GM19035 (cell line): ENCODE results near the gene SRSF8.

ENCODE experiments used
- ATAC-seq: cut with Tn5 transposase; IDR thresholded peaks from one replicate; pipeline ENCODE4 v1.9.1; 2021; ENCODE audit not compliant: unreplicated experiment

The SRSF8 gene

DNA sequence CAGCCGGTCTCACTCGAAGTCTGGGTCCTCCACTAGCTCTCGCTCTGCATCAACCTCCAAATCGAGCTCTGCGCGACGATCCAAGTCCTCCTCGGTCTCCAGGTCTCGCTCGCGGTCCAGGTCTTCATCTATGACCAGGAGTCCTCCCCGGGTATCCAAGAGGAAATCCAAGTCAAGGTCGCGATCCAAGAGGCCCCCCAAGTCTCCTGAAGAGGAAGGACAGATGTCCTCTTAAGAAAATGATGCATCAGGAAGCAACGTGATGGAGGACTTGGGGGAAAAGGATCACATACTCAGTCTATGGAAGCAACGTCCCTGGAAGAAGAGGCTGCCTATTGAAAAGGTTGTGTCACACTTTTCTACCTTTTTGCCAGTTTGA lies 1.1 kb downstream of the SRSF8 start:
- no peak for ATAC-seq

DNA sequence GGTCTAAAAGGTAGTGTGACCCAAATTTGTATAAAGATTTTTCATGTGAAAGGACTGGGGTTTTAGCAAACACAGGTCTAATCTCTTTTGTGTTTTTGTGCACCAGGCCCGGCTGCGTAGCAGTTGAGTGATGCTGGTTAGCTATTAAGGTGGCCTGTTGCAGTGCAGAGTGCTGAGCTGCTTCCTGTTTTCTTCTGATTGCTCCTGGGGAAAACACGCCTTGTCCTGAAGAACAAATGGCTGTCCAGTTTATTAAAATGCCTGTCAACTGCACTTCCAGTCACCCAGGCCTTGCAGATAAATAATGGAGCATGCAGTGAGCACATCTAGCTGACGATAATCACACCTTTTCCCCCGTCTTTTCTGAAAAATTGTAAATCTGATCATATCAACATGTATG lies 1.8 kb downstream of the SRSF8 start:
- ATAC-seq, result peak; percentile 65

DNA sequence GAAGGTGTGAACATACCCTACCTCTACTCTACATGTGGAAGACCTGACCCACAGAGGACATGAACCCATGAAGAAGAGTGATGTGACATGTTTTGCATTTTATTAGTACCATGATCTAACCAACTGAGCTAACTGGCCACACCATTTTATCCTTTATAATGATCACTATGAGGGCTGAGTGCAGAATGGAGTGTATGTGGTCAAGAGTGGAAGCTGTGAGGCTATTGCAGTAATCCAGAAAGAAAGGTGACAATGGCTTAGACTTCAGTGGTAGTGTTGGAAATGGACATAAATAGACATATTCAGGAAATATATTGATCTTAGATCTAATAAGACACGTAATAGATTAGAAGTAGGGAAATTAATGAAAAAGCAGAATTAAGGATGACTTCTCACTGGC lies 3.8 kb downstream of the SRSF8 start:
- ATAC-seq, result no peak

DNA sequence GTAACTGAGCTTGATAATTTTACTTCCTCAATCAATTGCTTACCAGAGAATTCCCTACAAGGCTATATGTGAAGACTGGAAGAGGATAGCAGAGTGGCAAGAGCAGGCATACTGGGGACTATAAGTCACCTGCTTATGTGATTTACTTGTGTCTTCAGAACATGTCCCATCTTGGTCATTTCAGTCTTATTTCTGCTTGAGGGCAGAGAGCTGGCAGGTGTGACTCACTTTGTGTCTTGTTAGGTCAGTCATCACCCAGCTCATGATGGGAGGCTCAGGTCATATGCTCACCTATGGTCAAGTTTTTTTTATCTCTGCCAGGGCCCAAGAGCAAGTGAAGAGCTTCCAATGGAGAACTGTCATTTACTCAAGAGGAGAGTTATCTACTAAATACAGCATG lies 6.2 kb downstream of the SRSF8 start:
- no peak for ATAC-seq

DNA sequence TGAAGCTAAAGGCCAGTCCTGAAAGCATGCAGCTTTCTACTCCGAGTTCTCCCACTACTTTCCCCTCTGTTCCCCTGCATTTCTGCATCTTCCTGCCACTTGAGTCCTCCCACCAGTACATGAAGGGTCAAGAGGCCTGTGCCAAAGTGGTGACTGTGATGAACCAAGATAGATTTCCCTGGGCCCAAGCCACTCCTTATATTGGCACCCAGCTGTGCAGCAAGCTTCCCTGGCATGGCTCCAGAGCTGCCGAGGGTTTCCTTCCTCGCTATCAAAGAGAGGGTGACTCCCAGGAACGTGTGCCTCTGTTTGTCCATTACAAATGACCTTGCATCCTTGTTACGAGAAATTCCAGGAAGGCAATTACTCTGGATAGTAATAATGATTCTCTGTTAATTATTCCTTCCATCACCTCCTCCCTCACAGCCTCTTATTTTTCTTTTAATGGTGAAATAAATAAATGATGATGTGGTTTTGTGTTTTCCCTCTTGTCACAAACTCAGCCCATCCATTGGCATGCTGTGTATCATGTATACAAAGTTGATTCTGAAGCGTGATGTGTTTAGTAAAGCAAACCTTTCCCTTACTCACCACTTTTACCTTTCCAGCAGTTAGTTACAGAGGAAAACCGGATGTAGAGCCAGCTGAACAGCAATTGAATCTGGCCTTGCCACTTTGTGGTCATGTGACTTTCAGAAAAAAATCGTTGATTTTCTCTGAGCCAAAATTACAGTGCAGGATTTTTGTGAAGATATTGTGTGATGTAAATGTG lies 8.3 kb downstream of the SRSF8 start:
- no peak for ATAC-seq

DNA sequence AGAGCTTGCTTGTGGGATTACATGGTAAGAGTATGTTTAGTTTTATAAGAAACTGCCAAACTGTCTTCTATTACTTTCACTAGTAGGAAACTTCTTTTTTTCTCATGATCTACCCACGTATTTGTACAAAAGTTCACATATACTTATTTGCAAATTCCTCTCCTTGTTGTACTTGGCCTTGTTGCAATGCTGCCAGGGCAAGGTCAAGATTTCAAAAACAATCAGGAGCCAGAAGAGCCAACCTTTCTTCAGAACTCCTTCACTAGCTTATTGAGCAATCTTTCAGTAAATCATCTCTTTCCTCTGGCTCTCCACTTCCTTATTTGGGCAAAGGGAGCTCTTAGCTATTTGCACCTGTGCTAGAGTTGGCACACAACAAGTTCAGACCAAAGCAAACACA lies 9.7 kb downstream of the SRSF8 start:
- no peak for ATAC-seq

DNA sequence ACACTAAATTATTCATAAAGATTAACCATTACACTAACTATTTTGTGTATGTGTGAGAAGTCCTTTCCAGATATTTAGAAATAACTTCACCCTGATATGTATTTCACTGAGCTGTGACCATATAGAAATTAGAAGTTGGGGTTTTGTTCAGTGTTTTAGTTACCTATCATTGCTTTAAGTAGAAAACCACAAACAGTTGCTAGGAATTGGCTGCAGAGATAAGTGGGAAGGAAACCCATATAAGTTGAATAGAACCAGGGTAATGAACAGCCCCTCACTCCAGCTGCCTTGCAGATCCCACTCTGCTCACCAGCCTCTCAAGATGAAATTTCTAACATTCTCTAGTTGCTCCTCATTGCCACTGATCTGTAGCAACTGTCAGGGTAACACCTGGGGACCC lies 10.3 kb downstream of the SRSF8 start:
- ATAC-seq, result no peak

DNA sequence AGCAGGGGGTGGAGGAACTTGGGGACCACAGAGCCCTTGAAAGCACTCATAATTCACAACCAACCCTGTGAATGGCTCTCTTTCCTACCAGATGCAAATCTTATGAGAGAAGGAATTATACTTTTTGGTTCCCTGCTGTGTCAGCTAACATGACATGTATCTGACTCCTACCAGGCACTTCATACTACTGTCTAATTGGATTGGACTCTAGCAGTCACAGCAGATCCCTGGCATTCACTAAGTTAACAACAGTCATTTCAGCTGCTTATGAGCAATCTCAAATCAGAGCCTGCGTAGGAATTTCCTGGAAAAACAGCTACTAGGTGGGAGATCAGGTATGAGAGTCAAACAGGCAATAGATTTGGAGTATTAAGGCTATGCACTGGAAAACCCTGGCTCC lies 11.8 kb downstream of the SRSF8 start:
- no peak for ATAC-seq

DNA sequence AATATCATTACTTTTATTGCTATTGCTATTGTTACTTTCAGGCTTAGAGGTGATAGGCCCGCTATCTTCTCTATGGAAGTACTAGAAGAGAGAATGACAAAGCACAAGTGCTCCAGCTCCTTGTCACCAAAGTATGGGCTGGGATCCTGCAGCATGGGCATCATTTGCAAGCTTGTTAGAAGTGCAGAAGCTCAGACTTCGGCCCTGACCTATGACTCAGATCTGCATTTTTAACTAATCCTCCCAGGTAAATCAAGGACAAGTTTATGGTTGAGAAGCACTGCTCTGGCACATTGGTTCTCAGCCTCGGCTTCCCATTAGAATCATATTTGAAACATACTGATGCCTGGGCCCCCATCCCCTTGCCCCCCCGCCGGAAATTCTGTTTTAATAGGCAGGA lies 14.3 kb downstream of the SRSF8 start:
- no peak for ATAC-seq

DNA sequence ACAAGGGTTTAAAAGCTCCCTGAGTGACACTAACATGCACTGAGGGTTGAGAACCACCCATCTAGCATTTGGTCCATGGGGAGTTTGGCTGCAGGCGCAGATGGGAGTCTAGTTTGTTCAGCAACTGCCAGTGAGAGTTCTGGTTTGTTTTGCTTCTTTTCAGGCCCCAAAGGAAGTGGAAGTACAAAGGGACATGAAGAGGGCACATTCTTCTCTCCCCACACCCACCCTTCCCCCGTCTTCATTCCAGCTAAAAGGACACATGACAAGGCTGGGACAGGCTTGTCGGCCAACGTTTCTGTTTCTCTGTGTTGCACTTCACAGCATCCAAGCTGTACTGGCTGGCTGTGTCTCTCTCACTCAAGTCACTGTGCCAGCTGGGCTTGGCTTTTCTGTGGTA lies 14.7 kb downstream of the SRSF8 start:
- no peak for ATAC-seq

DNA sequence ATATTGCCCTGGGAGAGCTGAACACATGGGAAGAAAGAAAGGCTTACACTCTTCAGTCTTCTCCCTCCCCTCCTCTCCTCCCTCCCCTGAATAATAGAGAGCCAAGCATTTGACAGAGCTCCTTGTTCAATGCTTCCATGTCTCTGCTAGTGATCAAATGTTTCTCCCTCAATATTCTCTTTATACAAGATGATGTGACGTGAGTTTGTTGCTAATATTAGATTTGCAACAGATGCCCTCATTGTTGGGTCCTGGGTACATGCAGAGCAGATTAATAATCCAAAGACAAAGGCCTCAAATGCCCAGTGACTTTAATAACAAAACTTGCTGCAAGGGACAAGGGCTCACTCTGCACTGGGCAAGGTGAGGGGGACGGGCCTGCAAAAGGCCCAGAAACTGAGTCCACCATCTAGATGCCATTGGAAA lies 15.9 kb downstream of the SRSF8 start:
- ATAC-seq, result no peak

DNA sequence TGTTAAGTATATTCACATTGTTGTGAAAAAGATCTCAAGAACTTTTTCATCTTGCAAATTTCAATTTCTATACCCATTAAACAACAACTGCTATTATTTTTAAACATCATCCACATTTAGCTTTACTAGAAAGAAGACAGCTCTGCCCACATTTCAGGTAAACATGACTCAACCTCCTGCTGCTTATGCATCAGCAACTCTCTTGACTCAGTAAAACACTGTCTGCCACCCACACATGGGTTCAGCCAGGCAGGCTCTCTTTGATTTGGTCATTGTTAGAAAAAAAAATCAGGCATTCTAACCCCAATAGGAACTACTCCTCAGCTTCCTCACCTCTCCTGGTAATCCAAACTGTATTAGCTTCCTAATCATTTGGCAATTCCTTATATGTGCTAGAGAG lies 17.8 kb downstream of the SRSF8 start:
- peak; percentile 35 for ATAC-seq

DNA sequence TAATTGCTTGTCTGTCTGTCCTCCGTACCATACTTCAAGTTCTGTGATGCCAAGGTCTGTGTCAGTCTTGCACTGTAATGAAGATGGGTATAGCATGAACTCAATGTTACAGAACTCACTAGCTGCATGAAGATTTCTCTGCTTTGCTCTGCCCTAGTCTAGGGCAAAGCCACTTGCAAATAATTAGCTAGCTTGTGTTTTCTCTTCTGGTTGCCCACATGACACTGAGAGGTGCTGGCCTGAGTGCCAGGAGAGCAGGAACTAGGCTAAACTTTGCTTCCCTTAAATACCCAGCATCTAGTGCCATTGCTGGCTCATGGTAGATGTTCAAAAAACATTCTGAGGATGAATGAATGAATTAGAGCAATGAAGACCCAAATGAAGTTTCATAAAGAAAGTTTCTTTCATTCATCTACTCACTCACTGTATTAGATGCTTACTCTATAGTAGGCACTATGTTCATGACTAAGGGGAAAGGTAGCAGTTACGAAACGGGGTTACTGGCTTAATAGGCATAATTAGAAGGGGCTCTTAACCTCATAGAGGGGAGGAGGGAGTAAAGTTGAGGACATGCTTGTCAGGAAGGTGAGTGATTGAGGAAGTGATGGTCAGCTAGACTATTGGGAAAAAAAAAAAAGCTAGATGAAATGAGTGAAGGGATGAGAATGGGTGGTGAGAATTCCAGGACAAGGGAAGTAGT lies 18.5 kb downstream of the SRSF8 start:
- ATAC-seq, result no peak

DNA sequence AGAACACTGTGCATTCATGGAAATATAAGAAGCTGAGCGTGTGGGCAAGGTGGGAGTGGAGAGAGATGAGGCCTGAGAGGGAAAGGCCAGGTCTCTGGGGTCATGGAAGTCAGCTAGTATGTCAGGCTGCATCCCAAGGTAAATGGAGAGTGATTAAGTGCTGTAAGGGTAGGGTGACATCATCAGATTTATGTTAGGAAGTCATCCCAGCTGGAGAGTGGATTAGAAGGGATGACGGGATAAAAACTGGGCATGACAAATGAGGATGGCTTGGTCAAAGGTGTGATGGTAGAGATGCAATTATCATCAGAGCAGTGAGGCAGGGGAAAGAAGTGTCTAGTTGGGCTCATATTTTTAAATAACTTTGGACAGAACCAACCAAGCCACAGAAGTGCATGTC lies 19.4 kb downstream of the SRSF8 start:
- ATAC-seq, result no peak

DNA sequence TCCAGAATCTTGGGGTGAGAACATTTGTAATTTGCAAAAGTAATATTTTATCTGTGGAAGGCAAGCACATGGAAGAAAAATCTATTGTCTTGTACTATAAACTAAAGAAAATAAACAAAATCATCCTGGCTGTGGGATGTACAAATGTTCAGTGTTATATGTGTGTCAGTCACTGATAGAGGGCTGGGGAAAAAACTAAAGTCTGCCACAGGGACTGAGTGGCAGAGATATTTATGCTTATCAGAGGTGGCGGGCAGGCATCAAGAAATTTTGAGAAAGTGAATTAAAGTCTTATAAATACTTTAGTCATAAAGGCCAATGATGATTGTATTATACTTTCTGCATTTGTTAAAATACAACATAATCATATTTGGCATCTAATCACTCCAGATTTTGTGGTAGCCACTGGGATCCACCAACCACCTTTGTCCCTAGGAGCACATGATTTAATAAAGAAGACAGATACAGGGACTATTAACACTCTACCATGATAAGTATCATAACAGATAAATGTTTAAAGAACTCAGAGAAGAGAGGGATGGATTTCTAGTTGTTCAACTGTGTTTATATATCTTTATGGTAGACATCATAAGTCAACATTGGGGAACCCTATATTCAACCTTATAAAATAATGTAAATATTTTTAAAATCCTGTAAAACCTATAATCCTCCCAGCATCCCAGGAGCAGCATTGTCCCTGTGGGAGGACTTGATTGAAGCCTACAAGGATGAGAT lies 20.3 kb downstream of the SRSF8 start:
- no peak for ATAC-seq

DNA sequence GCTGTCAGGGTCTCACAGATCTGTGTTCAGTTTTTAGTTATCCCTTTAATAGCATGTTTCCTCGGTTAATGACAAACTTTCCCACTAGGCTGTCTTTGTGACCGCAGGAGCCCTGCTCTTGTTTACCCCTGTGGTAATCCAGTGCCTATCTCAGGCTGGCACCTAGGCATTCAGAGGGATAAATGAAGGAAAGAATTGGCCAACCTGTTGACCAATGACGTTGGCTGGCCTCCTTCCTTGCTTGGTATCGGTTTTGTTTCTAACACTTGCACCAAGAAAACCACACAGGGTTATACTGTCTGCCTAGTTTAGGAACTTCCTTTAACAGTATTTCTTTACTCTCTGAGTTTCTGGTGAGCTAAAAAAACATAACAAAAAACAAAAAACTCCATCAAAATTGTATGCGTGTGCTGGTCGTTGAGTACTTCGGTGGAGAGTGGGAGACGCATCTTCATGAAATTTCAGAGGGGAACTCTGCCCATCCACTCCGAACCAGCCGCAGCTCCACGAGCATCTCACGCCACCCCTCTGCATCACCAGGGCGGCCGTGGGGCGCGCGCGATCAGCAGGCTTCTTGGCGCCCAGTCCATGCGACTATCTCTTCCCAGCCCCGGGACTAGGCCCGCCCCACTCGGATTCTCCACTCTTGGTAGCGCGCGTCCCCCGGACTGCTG lies 22.4 kb downstream of the SRSF8 start:
- peak; percentile 53 for ATAC-seq

DNA sequence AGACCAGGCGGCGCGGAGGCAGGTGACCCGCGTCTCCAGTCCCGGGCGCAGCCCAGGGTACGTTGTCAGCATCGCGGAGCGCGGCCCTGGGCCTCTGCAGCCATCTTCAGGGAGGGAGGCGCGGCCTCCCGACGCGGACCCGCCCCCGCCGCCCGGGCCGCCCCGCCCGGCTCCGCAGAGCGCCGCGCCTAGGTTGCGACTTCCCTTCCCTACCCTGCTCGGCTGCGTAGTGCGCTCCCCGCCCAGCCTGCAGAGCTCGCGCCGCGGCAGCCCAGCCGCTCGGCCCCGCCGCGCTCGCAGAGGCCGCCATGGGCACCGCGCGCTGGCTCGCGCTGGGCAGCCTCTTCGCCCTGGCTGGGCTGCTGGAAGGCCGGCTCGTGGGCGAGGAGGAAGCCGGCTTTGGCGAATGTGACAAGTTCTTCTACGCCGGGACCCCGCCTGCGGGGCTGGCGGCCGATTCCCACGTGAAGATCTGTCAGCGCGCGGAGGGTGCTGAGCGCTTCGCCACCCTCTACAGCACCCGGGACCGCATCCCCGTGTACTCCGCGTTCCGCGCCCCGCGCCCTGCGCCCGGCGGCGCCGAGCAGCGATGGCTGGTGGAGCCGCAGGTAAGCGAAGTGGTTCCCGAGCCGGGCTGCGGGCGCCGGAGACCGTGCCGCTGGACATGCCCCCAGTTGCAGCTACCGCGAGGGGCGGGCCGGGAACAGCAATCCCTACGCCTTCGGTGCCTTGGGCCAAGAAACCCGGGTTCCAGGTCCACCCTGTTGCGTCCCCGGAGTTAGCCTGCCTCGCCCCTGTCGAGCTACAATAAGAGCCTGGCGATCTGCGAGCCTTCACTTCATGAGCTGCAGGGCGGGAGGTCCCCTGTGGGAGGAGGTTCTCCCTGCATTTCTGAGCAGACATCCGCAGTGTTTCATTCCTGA lies 23.2 kb downstream of the SRSF8 start, which contains the start of gene ENDOD1:
TSS of gene ENDOD1 (plus strand) at position 227 of the 923 bp plus-strand sequence. CDS start at position 309, 82 bp downstream.
- ATAC-seq, result peak; percentile 88

DNA sequence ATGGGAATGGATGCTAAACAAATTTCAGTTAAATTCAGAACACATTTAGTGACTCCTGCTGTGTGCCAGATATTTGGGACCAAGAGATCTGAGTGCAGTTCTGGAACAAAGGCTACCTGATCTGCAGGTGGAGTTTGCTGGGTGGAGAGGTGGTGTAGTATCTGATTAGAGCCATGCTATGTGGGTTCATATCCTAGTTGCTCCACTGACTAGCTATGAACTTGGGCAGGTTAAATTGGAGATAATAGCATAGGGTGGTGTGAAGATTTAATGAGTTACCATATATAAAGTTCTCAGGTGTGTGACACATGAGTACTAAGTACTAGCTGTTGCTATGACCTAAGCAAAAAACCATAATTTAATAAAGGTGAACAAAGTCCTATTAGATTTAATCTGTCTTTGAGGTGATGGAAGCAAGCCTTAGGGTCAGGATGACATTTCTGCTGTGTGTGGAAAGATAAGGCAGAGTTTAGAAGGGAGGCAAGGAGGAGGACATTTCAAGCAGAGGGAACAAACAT lies 25.0 kb downstream of the SRSF8 start:
- ATAC-seq, result no peak

DNA sequence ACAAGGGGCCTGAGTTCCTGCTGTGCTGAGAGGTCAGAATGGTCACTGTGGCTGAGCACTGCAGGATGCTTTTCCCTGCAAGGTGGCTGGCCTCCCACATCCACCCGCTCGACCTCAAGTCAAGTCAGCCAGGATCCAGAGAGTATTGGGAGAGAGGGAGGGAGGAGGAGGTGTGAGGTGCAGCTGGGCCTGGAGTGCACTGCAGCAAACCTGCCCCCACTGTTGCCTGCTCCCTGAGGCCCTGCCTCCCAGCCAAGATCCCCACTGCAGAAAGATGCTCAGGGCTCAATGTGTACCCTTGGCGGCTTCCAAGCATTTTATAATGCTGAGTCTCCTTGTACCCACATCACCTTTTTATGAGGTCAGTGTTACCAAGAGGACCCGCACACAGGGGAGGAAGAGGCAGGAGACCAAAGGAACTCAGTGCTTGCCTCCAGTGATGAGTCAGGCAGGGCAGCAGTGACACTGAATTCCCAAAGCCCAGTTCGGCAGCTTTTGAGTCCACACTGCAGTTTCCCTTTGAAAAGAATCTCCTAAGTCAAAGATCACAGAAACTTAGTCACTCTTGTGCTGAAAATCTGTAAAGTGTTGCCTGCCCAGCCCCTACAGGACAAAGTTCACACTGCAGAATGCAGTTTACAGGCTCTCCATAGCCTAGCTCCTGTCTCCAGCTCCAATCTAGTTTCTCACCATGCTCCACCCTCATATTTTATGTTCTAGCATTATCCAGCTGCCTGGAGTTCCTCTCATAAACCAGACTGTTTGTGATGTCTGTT lies 26.0 kb downstream of the SRSF8 start:
- no peak for ATAC-seq
